Measurements from ENCODE around the gene RDH13. TPM values are rescaled to one million over a fixed set of nuclear protein-coding genes. Genes with fewer than 3 reads are reported as not detected.
"Not testable (repeated sequence)": the region's sequence is repeated elsewhere in the genome, so short reads cannot be mapped to it uniquely, and the experiment has no call there.

Gene RDH13
- total and polyA plus RNA-seq, 4 experiments from 2014 or later = 3.3 to 27.4 (median 19.8) TPM

DNA sequence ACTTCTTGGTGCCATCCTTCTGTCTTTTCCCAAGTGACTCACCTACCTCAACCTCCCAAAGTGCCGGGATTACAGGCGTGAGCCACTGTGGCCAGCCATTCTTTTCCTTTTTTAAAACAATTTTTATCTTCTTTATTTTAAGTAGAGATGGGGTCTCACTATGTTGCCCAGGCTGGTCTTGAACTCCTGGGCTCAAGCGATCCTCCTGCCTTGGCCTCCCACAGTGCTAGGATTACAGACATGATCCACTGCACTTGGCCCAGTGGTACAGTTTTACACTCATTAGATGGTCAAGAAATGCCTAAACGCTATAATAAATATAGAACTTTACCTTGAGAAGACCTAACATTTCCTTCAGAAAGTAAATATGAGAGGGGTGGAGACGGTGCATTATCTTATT, 49.4 kb downstream of the RDH13 start:
- ChIA-PET CTCF (ENCODE audit: partially characterized antibody) (no interaction called here), POLR2A (ENCODE audit: partially characterized antibody) (no interaction called here)
- H3K4me3 Mint-ChIP-seq = no peak overlapping the region
- no peak for DNase-seq
- no peaks in the 10 kb centered on the region for H3K27me3 ChIP-seq (ENCODE audit: insufficient read depth, low read length)
- H3K27me3 Mint-ChIP-seq = peaks cover 0 to 5% of the 10 kb centered on the region in 2 donors
- H3K4me1 ChIP-seq (ENCODE audit: insufficient read depth, low read length) = peaks cover 4% of the 10 kb centered on the region
- H3K27ac ChIP-seq (ENCODE audit: low read depth, low read length) = no peak overlapping the region
- no peak overlapping the region for H3K27ac Mint-ChIP-seq
- H3K36me3 Mint-ChIP-seq = peaks cover 39 to 55% of the 10 kb centered on the region in 2 donors
- intact Hi-C loops (cut with micrococcal nuclease) = no loop called here
- peaks cover 5 to 55% (median 11%) of the 10 kb centered on the region in 8 donors for H3K9me3 Mint-ChIP-seq
- no peaks in the 10 kb centered on the region for H3K36me3 ChIP-seq (ENCODE audit: insufficient read depth, low read length)
- H3K4me1 Mint-ChIP-seq = peaks cover 2 to 16% (median 9%) of the 10 kb centered on the region in 4 donors
- no peak overlapping the region for H3K4me3 ChIP-seq (ENCODE audit: low read length in 2 of 2)
- H3K9me3 ChIP-seq (ENCODE audit: control insufficient read depth in 1 of 2, low read length in 2 of 2) = no peaks in the 10 kb centered on the region

DNA sequence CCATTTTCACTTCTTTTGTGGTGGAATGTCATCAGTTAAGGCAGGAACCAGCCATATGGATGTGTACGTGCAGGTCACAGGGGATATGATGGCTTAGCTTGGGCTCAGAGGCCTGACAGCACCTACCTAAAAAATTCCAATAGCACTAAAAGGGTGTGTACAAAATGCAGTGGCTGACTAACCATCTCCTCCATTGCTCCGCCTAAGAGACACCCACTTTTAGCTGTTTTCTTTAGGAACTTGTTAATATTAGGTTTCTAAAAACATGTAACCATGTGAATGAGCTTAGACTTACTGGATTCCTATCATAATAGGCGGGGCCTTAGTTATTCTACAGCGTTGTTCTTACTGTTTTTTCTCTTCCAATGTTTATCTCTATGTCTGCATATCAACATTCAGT, 50.6 kb downstream of the RDH13 start:
- POLR2A ChIA-PET (ENCODE audit: partially characterized antibody) = no interaction called here
- Mint-ChIP-seq H3K4me3 (no peak overlapping the region), H3K9me3 (peaks cover 5 to 55% (median 16%) of the 10 kb centered on the region in 8 donors), H3K27ac (peak overlapping the region in 1 of 7 donors; percentile 13), H3K27me3 (peaks cover 0 to 5% of the 10 kb centered on the region in 2 donors), H3K36me3 (peaks cover 38 to 55% of the 10 kb centered on the region in 2 donors), H3K4me1 (peaks cover 6 to 29% (median 12%) of the 10 kb centered on the region in 4 donors)
- no peak for DNase-seq
- CTCF ChIA-PET (ENCODE audit: partially characterized antibody) = no interaction called here
- H3K9me3 ChIP-seq (ENCODE audit: control insufficient read depth in 1 of 2, low read length in 2 of 2) = no peaks in the 10 kb centered on the region
- intact Hi-C loops (cut with micrococcal nuclease) = no loop called here
- no peaks in the 10 kb centered on the region for H3K36me3 ChIP-seq (ENCODE audit: insufficient read depth, low read length)
- H3K4me1 ChIP-seq (ENCODE audit: insufficient read depth, low read length) = peaks cover 4% of the 10 kb centered on the region
- no peak overlapping the region for H3K4me3 ChIP-seq (ENCODE audit: low read length in 2 of 2)
- H3K27me3 ChIP-seq (ENCODE audit: insufficient read depth, low read length) = no peaks in the 10 kb centered on the region
- no peak overlapping the region for H3K27ac ChIP-seq (ENCODE audit: low read depth, low read length)

DNA sequence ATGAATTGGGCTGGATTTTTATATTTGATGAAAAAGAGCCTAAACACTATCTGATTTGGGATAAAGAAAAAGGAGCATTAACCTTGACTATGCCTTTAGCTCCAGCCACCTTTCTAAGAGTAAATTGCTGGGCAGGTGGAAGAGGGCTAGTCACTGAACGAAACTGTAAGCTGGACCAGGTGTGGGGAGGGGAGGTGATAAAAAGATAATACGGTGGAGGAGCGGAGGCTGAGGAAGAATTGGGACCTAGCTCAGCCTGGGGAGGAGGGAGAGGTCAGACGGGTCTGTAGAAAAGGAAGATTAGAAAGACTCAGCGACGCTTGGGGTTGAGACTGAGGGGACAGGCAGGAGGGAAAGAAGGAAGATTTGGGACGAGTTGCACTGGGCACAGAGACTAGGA, 52.4 kb downstream of the RDH13 start:
- H3K36me3 Mint-ChIP-seq = peaks cover 42 to 54% of the 10 kb centered on the region in 2 donors
- H3K27me3 Mint-ChIP-seq; intact Hi-C loops (cut with micrococcal nuclease); H3K27ac Mint-ChIP-seq; H3K4me3 ChIP-seq (ENCODE audit: low read length in 2 of 2); H3K4me3 Mint-ChIP-seq; DNase-seq; POLR2A ChIA-PET (ENCODE audit: partially characterized antibody); CTCF ChIA-PET (ENCODE audit: partially characterized antibody); H3K36me3 ChIP-seq (ENCODE audit: insufficient read depth, low read length); H3K9me3 ChIP-seq (ENCODE audit: control insufficient read depth in 1 of 2, low read length in 2 of 2); H3K27ac ChIP-seq (ENCODE audit: low read depth, low read length); H3K27me3 ChIP-seq (ENCODE audit: insufficient read depth, low read length): not testable (repeated sequence)
- peaks cover 15% of the 10 kb centered on the region for H3K4me1 ChIP-seq (ENCODE audit: insufficient read depth, low read length)
- peaks cover 14 to 45% (median 23%) of the 10 kb centered on the region in 4 donors for H3K4me1 Mint-ChIP-seq
- H3K9me3 Mint-ChIP-seq = peaks cover 5 to 66% (median 27%) of the 10 kb centered on the region in 8 donors

DNA sequence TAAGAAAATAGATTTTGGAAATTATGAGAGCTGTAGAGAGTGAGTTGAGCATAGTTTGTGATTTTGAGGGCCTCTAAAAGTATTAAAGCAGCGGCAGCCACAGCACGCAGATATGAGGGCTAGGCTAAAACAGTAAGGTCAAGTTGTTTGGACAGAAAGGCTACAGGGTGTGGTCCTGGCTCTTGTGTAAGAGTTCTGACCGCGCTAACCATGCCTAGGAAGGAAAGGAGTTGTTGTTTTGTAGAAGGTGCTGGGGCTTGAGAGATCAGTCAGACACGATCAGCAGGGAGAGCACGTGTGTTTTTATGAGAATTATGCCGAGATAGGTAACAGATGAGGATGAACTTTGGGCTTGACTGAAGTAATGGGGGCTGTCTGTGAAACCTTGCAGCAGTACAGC, 54.2 kb downstream of the RDH13 start:
- H3K27me3 Mint-ChIP-seq; DNase-seq; H3K27me3 ChIP-seq (ENCODE audit: insufficient read depth, low read length); H3K4me3 ChIP-seq (ENCODE audit: low read length in 2 of 2); H3K4me3 Mint-ChIP-seq; H3K36me3 ChIP-seq (ENCODE audit: insufficient read depth, low read length); intact Hi-C loops (cut with micrococcal nuclease); H3K27ac ChIP-seq (ENCODE audit: low read depth, low read length); POLR2A ChIA-PET (ENCODE audit: partially characterized antibody); H3K9me3 ChIP-seq (ENCODE audit: control insufficient read depth in 1 of 2, low read length in 2 of 2); CTCF ChIA-PET (ENCODE audit: partially characterized antibody): not testable (repeated sequence)
- peaks cover 5 to 77% (median 43%) of the 10 kb centered on the region in 8 donors for H3K9me3 Mint-ChIP-seq
- peaks cover 38 to 53% of the 10 kb centered on the region in 2 donors for H3K36me3 Mint-ChIP-seq
- peak overlapping the region in 3 of 7 donors; percentile 2 to 61 (median 55) for H3K27ac Mint-ChIP-seq
- peaks cover 14 to 49% (median 25%) of the 10 kb centered on the region in 4 donors for H3K4me1 Mint-ChIP-seq
- H3K4me1 ChIP-seq (ENCODE audit: insufficient read depth, low read length) = peaks cover 14% of the 10 kb centered on the region

DNA sequence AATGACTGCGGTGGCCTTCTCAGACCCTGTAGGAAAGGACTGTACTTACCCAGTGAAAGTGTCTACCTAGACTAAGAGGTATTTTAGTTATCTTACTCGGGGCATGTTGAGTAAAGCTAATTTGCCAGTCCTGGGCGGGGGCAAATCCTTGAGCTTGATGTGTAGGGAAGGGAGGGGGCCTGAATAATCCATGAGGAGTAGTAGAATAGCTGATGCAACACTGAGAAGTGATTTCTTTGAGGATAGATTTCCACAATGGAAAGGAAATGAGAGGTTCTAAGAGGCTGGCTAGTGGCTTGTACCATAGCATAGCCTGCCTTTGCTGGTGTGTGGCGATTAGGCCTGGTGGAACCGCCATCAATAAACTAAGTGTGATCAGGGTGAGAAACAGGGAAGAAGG, 54.8 kb downstream of the RDH13 start:
- H3K36me3 ChIP-seq (ENCODE audit: insufficient read depth, low read length); intact Hi-C loops (cut with micrococcal nuclease); CTCF ChIA-PET (ENCODE audit: partially characterized antibody); H3K4me3 ChIP-seq (ENCODE audit: low read length in 2 of 2); H3K27ac ChIP-seq (ENCODE audit: low read depth, low read length); H3K9me3 ChIP-seq (ENCODE audit: control insufficient read depth in 1 of 2, low read length in 2 of 2); DNase-seq; H3K27me3 ChIP-seq (ENCODE audit: insufficient read depth, low read length); POLR2A ChIA-PET (ENCODE audit: partially characterized antibody): not testable (repeated sequence)
- Mint-ChIP-seq H3K27ac (peak overlapping the region in 1 of 7 donors; percentile 55), H3K4me3 (peak overlapping the region in 1 of 8 donors; percentile 38), H3K4me1 (peaks cover 14 to 49% (median 25%) of the 10 kb centered on the region in 4 donors), H3K27me3 (peaks cover 2 to 14% of the 10 kb centered on the region in 2 donors), H3K9me3 (peaks cover 5 to 78% (median 48%) of the 10 kb centered on the region in 8 donors), H3K36me3 (peaks cover 38 to 56% of the 10 kb centered on the region in 2 donors)
- peaks cover 14% of the 10 kb centered on the region for H3K4me1 ChIP-seq (ENCODE audit: insufficient read depth, low read length)

DNA sequence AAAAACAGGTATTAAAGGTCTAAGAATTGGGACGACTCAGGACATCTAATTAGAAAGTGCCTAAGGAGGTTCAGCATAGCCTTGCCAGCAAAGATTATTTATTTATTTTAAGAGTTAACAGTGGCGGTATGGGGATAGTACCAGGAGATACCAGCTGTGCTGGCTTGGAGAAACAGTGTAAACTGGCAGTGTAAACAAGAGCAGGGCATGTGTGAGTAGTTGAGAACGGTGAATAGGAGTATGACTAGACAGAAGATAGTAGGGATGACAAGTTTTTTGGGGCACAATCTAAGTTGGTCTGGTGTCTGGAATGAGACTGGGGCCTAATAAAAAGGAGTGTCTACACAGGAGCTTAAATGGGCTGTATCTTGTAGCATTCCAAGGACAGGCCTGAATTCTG, 55.4 kb downstream of the RDH13 start:
- Mint-ChIP-seq H3K9me3 (peaks cover 5 to 78% (median 49%) of the 10 kb centered on the region in 8 donors), H3K27me3 (peaks cover 2 to 15% of the 10 kb centered on the region in 2 donors)
- POLR2A ChIA-PET (ENCODE audit: partially characterized antibody) = interaction anchor here (1.5 kb wide), 1 partner anchor 55 kb away, joined by 4 read pairs; the partner anchor contains the start of gene RDH13

DNA sequence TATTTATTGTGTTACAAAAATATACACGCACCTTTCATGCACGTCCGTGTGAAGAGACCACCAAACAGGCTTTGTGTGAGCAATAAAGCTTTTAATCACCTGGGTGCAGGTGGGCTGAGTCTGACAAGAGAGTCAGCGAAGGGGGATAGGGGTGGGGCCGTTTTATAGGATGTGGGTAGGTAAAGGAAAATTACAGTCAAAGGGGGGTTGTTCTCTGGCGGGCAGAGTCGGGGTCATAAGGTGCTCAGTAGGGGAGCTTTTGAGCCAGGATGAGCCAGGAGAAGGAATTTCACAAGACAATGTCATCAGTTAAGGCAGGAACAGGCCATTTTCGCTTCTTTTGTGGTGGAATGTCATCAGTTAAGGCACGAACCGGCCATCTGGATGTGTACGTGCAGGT, 56.2 kb downstream of the RDH13 start:
- CTCF ChIA-PET (ENCODE audit: partially characterized antibody); H3K36me3 ChIP-seq (ENCODE audit: insufficient read depth, low read length); H3K27ac ChIP-seq (ENCODE audit: low read depth, low read length); DNase-seq; H3K27me3 ChIP-seq (ENCODE audit: insufficient read depth, low read length); H3K9me3 ChIP-seq (ENCODE audit: control insufficient read depth in 1 of 2, low read length in 2 of 2): not testable (repeated sequence)
- peaks cover 33 to 52% of the 10 kb centered on the region in 2 donors for H3K36me3 Mint-ChIP-seq
- H3K4me1 Mint-ChIP-seq = peaks cover 14 to 49% (median 25%) of the 10 kb centered on the region in 4 donors
- H3K9me3 Mint-ChIP-seq = peaks cover 5 to 82% (median 52%) of the 10 kb centered on the region in 8 donors
- peaks cover 4 to 17% of the 10 kb centered on the region in 2 donors for H3K27me3 Mint-ChIP-seq
- peak overlapping the region in 6 of 8 donors; percentile 37 to 75 (median 61) for H3K4me3 Mint-ChIP-seq
- intact Hi-C loops (cut with micrococcal nuclease) = loop anchor here (2.0 kb wide), 1 partner anchor 74 kb away; no protein-coding TSS in a partner anchor
- Histone ChIP-seq H3K4me1 (ENCODE audit: insufficient read depth, low read length) (peaks cover 14% of the 10 kb centered on the region), H3K4me3 (ENCODE audit: low read length in 2 of 2) (peak overlapping the region in 1 of 2 donors; percentile 6)
- H3K27ac Mint-ChIP-seq = peak overlapping the region in 6 of 7 donors; percentile 44 to 87 (median 68)
- POLR2A ChIA-PET (ENCODE audit: partially characterized antibody) = interaction anchor here (1.5 kb wide), 1 partner anchor 56 kb away, joined by 4 read pairs; the partner anchor contains the start of gene RDH13

More for the DNA sequence above, 55.4 kb downstream of the RDH13 start:
- Mint-ChIP-seq H3K27ac (peak overlapping the region in 6 of 7 donors; percentile 12 to 79 (median 66)), H3K36me3 (peaks cover 37 to 54% of the 10 kb centered on the region in 2 donors), H3K4me3 (peak overlapping the region in 7 of 8 donors; percentile 19 to 75 (median 57)), H3K4me1 (peaks cover 14 to 49% (median 25%) of the 10 kb centered on the region in 4 donors)
- H3K9me3 ChIP-seq (ENCODE audit: control insufficient read depth in 1 of 2, low read length in 2 of 2); H3K36me3 ChIP-seq (ENCODE audit: insufficient read depth, low read length); CTCF ChIA-PET (ENCODE audit: partially characterized antibody); H3K4me3 ChIP-seq (ENCODE audit: low read length in 2 of 2); H3K27me3 ChIP-seq (ENCODE audit: insufficient read depth, low read length); DNase-seq; H3K27ac ChIP-seq (ENCODE audit: low read depth, low read length): not testable (repeated sequence)
- intact Hi-C loops (cut with micrococcal nuclease) = loop anchor here (2.0 kb wide), 1 partner anchor 73 kb away; no protein-coding TSS in a partner anchor
- H3K4me1 ChIP-seq (ENCODE audit: insufficient read depth, low read length) = peaks cover 14% of the 10 kb centered on the region

All from CD4-positive, alpha-beta memory T cell (primary cell).